WERI-Rb-1 (cell line): Measurements from ENCODE around the gene PLPP3.
"Not testable (repeated sequence)": the region's sequence is repeated elsewhere in the genome, so short reads cannot be mapped to it uniquely, and the experiment has no call there.

Experiments used
- DNase-seq: peaks from one replicate; pipeline ENCODE4 v3.0.0-alpha.2; 2020
- H3K27ac ChIP-seq: fragments of 250-450 bp; sonication (Bioruptor Pico); 2 replicates; pipeline ENCODE4 v1.5.1; 2020; ENCODE audit warnings: mild to moderate bottlenecking, moderate library complexity
- H3K27me3 ChIP-seq: fragments of 250-450 bp; sonication (Bioruptor Pico); 2 replicates; pipeline ENCODE4 v1.5.1; 2021; ENCODE audit warnings: mild to moderate bottlenecking, low read depth, moderate library complexity; ENCODE audit not compliant: insufficient read depth, severe bottlenecking
- H3K36me3 ChIP-seq: fragments of 250-450 bp; sonication (Bioruptor Pico); 2 replicates; pipeline ENCODE4 v1.5.1; 2020; ENCODE audit warnings: mild to moderate bottlenecking, moderate library complexity
- H3K4me3 ChIP-seq: 2 replicates; pipeline ENCODE4 v1.5.1; 2011; ENCODE audit warnings: low read depth, mild to moderate bottlenecking, control low read depth, low read length
- H3K9me3 ChIP-seq: fragments of 250-450 bp; sonication (Bioruptor Pico); 2 replicates; pipeline ENCODE4 v1.5.1; 2021; ENCODE audit warnings: mild to moderate bottlenecking, moderate library complexity; ENCODE audit not compliant: severe bottlenecking
- CTCF ChIP-seq: IDR thresholded peaks from 2 replicates; pipeline ENCODE4 v1.5.1; 2011; ENCODE audit warnings: low read depth, mild to moderate bottlenecking, control low read depth, inconsistent platforms, low read length

PLPP3 gene

DNA sequence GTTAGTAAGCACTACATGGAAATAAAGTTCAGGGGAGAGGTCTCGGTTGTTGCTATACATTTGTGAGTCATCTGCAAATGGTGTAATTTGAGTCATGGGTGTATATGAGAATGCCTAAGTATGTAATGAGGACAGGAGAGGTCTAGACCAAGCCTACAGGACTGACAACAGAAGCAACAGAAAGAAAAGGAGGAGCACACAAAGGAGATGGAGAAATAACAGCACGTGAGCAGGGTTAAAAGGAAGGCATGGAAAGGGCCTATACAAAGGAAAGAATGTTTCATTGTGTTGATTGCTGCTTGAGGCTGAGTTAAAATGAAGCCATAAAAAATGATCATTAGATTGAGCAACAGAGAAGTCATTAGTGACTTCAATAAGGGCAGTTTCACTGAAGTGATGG, 37.8 kb upstream of the PLPP3 start:
- no peaks in the 10 kb centered on the region for H3K27me3 ChIP-seq
- H3K36me3 ChIP-seq, result no peaks in the 10 kb centered on the region
- H3K27ac ChIP-seq, result no peak overlapping the region
- no peaks in the 10 kb centered on the region for H3K9me3 ChIP-seq
- no peak overlapping the region for H3K4me3 ChIP-seq
- TF ChIP-seq CTCF, result no peak
- DNase-seq, result no peak

DNA sequence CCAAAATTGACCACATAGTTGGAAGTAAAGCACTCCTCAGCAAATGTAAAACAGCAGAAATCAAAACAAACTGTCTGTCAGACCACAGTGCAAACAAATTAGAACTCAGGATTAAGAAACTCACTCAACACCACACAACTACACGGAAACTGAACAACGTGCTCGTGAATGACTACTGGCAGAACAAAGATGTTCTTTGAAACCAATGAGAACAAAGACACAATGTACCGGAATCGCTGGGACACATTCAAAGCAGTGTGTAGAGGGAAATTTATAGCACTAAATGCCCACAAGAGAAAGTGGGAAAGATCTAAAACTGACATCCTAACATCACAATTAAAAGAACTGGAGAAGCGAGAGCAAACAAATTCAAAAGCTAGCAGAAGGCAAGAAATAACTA, 31.4 kb upstream of the PLPP3 start:
- not testable (repeated sequence) for H3K4me3 ChIP-seq, H3K27ac ChIP-seq, H3K9me3 ChIP-seq

GRCh38 chr1:56610097-56610496, 30.7 kb upstream of the PLPP3 start:
- not testable (repeated sequence) for H3K27me3 ChIP-seq, H3K9me3 ChIP-seq, H3K4me3 ChIP-seq, H3K36me3 ChIP-seq, DNase-seq, H3K27ac ChIP-seq

More for the DNA sequence above, 31.4 kb upstream of the PLPP3 start:
- H3K27me3 ChIP-seq, DNase-seq, H3K36me3 ChIP-seq: not testable (repeated sequence)

GRCh38 chr1:56595397-56596191, 16.2 kb upstream of the PLPP3 start:
- H3K36me3 ChIP-seq, H3K27ac ChIP-seq, DNase-seq, H3K9me3 ChIP-seq, H3K4me3 ChIP-seq, H3K27me3 ChIP-seq: not testable (repeated sequence)

DNA sequence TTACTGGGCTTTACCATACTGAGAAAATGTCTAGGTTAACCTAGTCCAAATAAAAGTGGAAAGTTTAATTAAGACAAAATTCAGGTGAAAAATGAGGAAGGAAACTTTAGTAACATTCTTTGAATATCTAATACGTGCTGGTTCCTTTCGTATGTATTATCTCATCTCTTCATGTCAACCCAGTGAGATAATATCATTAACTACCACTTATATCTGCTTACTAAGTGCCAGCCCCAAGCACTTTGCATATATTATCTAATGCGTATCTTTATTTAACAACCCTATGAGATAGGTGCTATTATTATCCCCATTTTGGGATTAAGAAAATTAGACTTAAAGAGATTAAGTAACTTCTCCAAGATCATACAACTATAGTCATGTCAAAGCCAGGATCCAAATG, 12.5 kb upstream of the PLPP3 start:
- no peaks in the 10 kb centered on the region for H3K36me3 ChIP-seq
- DNase-seq, result no peak
- H3K4me3 ChIP-seq, result no peak overlapping the region
- peaks cover 3% of the 10 kb centered on the region for H3K9me3 ChIP-seq
- no peak for TF ChIP-seq CTCF
- no peaks in the 10 kb centered on the region for H3K27me3 ChIP-seq
- no peak overlapping the region for H3K27ac ChIP-seq

DNA sequence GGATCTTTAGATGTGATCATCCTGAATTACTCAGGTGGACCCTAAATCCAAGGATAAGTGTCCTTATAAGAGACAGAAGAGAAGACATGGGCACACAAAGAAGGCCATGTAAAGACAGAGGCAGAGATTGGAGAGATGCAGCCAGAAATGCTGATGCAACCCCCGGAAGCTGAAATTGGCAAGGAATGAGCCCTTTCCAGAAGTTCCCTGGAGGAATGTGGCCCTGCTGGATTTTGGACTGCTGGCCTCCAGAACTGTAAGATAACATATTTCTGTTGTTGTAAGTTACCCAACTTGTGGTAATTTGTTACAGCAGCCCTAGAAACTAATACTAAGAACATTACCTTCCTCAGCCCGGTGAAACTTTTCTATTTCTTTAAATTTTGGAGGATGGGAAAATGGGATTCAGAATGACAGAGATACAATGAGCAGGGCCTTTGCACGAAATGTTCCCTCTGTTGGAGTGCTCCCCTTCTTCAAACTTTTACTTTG, 11.2 kb upstream of the PLPP3 start:
- TF ChIP-seq CTCF, result no peak
- H3K9me3 ChIP-seq, result no peaks in the 10 kb centered on the region
- DNase-seq, result no peak
- H3K27me3 ChIP-seq, result no peaks in the 10 kb centered on the region
- H3K27ac ChIP-seq, result no peak overlapping the region
- no peaks in the 10 kb centered on the region for H3K36me3 ChIP-seq
- H3K4me3 ChIP-seq, result no peak overlapping the region

- no peak overlapping the region for H3K27ac ChIP-seq
- no peaks in the 10 kb centered on the region for H3K9me3 ChIP-seq
- no peak for DNase-seq
- TF ChIP-seq CTCF, result no peak
- no peak overlapping the region for H3K4me3 ChIP-seq
- no peaks in the 10 kb centered on the region for H3K36me3 ChIP-seq
- no peaks in the 10 kb centered on the region for H3K27me3 ChIP-seq
Observed at GRCh38 chr1:56589369-56589768, 10.0 kb upstream of the PLPP3 start.
